Osteoblast (primary cell): ENCODE results near the gene TMEM184A. TPM values are rescaled to one million over a fixed set of nuclear protein-coding genes. Genes with fewer than 3 reads are reported as not detected.

ENCODE experiments used
- DNase-seq: peaks from one replicate; pipeline ENCODE4 v3.0.0; 2011; ENCODE audit warnings: low spot score, mixed read lengths; ENCODE audit not compliant: insufficient read length; ENCODE audit errors: missing footprints
- H2AFZ ChIP-seq: 2 replicates; pipeline ENCODE4 v1.6.0; 2011; ENCODE audit warnings: mild to moderate bottlenecking, low read length
- H3K27ac ChIP-seq: 2 replicates; pipeline ENCODE4 v1.5.1; 2011; ENCODE audit warnings: mild to moderate bottlenecking, low read depth, low read length, moderate library complexity
- H3K27me3 ChIP-seq: 2 replicates; pipeline ENCODE4 v1.6.0; 2012; ENCODE audit warnings: mild to moderate bottlenecking, control low read depth, inconsistent platforms, low read length, moderate library complexity; ENCODE audit not compliant: insufficient read depth
- H3K36me3 ChIP-seq: 2 replicates; pipeline ENCODE4 v1.5.1; 2011; ENCODE audit warnings: mild to moderate bottlenecking, low read length, control low read depth, moderate library complexity; ENCODE audit not compliant: insufficient read depth
- H3K4me1 ChIP-seq: 2 replicates; pipeline ENCODE4 v1.5.1; 2011; ENCODE audit warnings: mild to moderate bottlenecking, low read length, control low read depth, moderate library complexity; ENCODE audit not compliant: insufficient read depth
- H3K4me2 ChIP-seq: 2 replicates; pipeline ENCODE4 v1.6.0; 2011; ENCODE audit warnings: mild to moderate bottlenecking, low read length; ENCODE audit not compliant: insufficient read depth
- H3K4me3 ChIP-seq: fragments of 200-600 bp; sonication (generic); 3 replicates; pipeline ENCODE4 v1.5.1; 2012; ENCODE audit warnings: mild to moderate bottlenecking, low read length, inconsistent platforms; ENCODE audit not compliant: insufficient read depth
- H3K79me2 ChIP-seq: 2 replicates; pipeline ENCODE4 v1.6.0; 2012; ENCODE audit warnings: mild to moderate bottlenecking, low read length, control low read depth, inconsistent platforms; ENCODE audit not compliant: insufficient read depth
- H3K9me3 ChIP-seq: 2 replicates; pipeline ENCODE4 v1.5.1; 2011; ENCODE audit warnings: low read depth, low read length, control low read depth
- H4K20me1 ChIP-seq: 2 replicates; pipeline ENCODE4 v1.6.0; 2012; ENCODE audit warnings: mild to moderate bottlenecking, low read length, control low read depth; ENCODE audit not compliant: insufficient read depth
- total RNA-seq: library from RNA; depleted of rRNA; stranded (reverse); fragments of >200 nt; gene quantifications from 2 replicates; pipeline ENCODE4 v1.2.3, GENCODE V29; 2012
- TF ChIP-seq, protein P1 (sequence below): IDR thresholded peaks from 2 replicates; pipeline ENCODE4 v1.5.1; 2011; ENCODE audit warnings: mild to moderate bottlenecking, low read depth, low read length, moderate library complexity; ENCODE audit errors: extremely low read depth

The TMEM184A gene
- total RNA-seq, 1 donor = under 0.01 TPM

DNA sequence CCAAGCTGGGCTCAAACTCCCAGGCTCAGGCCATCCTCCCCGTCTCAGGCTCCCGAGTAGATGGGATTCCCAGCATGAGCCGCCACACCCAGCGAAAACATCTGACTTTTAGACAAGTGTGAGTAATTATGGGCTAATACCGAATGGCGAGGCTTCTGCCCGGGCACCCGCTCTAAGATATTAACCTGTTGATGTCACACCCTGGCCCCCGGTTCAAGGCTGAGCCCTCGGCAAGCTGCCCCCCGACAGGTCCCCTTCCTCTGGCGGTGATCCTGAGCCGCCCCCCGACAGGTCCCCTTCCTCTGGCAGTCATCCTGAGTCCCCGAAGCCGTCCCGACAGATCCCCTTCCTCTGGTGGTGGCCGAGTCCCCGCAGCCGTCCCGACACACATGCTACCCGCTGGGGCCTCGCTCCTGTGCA, 8.6 kb upstream of the TMEM184A start:
- Histone ChIP-seq H3K36me3 (peaks cover 13% of the 10 kb centered on the region), H3K9me3 (no peaks in the 10 kb centered on the region), H4K20me1 (no peaks in the 10 kb centered on the region), H3K27ac (no peak overlapping the region), H3K79me2 (peaks cover 14% of the 10 kb centered on the region), H3K27me3 (no peaks in the 10 kb centered on the region), H3K4me2 (no peak overlapping the region), H3K4me3 (no peak overlapping the region), H3K4me1 (peaks cover 26% of the 10 kb centered on the region), H2AFZ (no peak overlapping the region)
- peak; percentile 88 for DNase-seq
- TF ChIP-seq, protein P1, sequence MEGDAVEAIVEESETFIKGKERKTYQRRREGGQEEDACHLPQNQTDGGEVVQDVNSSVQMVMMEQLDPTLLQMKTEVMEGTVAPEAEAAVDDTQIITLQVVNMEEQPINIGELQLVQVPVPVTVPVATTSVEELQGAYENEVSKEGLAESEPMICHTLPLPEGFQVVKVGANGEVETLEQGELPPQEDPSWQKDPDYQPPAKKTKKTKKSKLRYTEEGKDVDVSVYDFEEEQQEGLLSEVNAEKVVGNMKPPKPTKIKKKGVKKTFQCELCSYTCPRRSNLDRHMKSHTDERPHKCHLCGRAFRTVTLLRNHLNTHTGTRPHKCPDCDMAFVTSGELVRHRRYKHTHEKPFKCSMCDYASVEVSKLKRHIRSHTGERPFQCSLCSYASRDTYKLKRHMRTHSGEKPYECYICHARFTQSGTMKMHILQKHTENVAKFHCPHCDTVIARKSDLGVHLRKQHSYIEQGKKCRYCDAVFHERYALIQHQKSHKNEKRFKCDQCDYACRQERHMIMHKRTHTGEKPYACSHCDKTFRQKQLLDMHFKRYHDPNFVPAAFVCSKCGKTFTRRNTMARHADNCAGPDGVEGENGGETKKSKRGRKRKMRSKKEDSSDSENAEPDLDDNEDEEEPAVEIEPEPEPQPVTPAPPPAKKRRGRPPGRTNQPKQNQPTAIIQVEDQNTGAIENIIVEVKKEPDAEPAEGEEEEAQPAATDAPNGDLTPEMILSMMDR = no peak

DNA sequence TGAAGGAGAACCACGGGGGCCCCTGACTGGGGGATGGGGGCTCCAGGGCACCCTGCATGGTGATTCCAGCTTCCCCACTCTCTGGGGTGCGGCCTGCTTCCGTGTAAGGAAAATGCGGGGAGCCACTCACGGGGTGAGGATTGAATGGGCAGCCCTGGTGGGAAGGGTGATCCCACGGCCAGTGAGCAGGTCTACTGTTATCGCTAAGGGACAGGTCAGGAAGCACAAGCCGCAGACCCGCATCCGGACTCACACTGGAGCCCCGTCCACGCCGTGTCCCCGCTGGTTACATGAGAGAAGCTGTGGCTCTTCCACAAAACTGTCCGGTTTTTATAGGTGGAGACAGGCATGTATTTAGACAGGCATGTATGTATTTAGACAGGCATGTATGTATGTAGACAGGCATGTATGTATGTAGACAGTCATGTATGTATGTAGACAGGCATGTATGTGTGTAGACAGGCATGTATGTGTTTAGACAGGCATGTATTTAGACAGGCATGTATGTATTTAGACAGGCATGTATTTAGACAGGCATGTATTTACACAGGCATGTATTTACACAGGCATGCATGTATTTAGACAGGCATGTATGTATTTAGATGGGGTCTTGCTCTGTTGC, 8.1 kb upstream of the TMEM184A start:
- peak; percentile 55 for DNase-seq
- peaks cover 23% of the 10 kb centered on the region for H3K4me1 ChIP-seq
- H3K36me3 ChIP-seq = peaks cover 13% of the 10 kb centered on the region
- no peak overlapping the region for H2AFZ ChIP-seq
- no peak overlapping the region for H3K27ac ChIP-seq
- H3K27me3 ChIP-seq = no peaks in the 10 kb centered on the region
- TF ChIP-seq, protein P1 = no peak
- H3K4me3 ChIP-seq = no peak overlapping the region
- H3K4me2 ChIP-seq = no peak overlapping the region
- H3K79me2 ChIP-seq = peaks cover 8% of the 10 kb centered on the region
- no peaks in the 10 kb centered on the region for H3K9me3 ChIP-seq
- no peaks in the 10 kb centered on the region for H4K20me1 ChIP-seq

DNA sequence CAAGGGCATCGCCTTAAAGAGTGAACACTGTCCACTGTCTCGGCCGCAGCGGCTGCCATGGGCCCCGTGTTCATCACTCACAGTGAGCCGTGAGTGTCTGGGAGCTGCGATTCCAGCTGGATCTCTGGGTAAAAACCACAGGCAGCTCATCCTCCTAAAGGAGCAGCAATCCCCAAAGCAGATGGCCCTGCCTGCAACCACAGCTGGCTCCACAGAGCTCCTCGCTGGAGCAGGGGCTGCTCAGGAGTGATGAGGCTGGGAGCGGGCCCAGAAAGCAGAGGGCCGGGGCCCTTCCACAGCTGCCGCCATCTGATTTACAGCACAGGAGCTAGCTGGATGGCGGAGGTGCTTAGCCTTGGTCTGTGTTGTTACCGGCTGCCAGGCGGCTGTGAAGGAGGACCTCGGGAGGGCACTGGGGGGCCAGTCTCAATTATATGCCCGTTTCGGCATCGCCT, 6.6 kb upstream of the TMEM184A start:
- H2AFZ ChIP-seq = peak overlapping the region; percentile 41
- peaks cover 13% of the 10 kb centered on the region for H3K36me3 ChIP-seq
- DNase-seq = peak; percentile 89
- TF ChIP-seq, protein P1 = no peak
- no peak overlapping the region for H3K4me2 ChIP-seq
- H3K79me2 ChIP-seq = peaks cover 4% of the 10 kb centered on the region
- no peak overlapping the region for H3K4me3 ChIP-seq
- peaks cover 8% of the 10 kb centered on the region for H3K4me1 ChIP-seq
- H3K27me3 ChIP-seq = no peaks in the 10 kb centered on the region
- no peaks in the 10 kb centered on the region for H4K20me1 ChIP-seq
- H3K27ac ChIP-seq = no peak overlapping the region
- H3K9me3 ChIP-seq = no peaks in the 10 kb centered on the region

DNA sequence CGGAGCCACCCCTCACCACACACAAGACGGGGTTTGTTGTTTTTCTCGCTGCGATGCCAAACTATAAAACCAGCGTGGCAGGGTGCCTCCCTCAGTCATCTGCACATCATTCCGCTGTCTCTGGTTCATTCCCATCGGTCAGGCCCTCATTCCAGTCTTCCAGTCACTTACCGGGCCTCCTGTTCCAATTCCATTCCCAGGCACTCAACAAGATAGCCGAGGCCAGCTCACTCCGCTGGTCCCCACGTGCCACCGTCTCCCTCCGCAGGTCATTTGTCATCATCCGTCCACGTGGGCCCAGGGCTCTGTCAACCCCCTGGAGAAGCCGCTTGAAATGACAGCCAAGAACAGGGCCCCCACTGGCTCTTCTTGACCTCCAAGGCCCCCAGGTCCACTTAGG, 6.1 kb upstream of the TMEM184A start:
- no peak overlapping the region for H3K4me3 ChIP-seq
- DNase-seq = peak; percentile 83
- no peaks in the 10 kb centered on the region for H3K9me3 ChIP-seq
- no peaks in the 10 kb centered on the region for H4K20me1 ChIP-seq
- no peak overlapping the region for H3K4me2 ChIP-seq
- H3K36me3 ChIP-seq = peaks cover 11% of the 10 kb centered on the region
- TF ChIP-seq, protein P1 = no peak
- H2AFZ ChIP-seq = peak overlapping the region; percentile 41
- no peaks in the 10 kb centered on the region for H3K27me3 ChIP-seq
- peaks cover 4% of the 10 kb centered on the region for H3K79me2 ChIP-seq
- H3K4me1 ChIP-seq = peaks cover 3% of the 10 kb centered on the region
- no peak overlapping the region for H3K27ac ChIP-seq
